ENCODE measurements around the gene STAT4.

The STAT4 gene

DNA sequence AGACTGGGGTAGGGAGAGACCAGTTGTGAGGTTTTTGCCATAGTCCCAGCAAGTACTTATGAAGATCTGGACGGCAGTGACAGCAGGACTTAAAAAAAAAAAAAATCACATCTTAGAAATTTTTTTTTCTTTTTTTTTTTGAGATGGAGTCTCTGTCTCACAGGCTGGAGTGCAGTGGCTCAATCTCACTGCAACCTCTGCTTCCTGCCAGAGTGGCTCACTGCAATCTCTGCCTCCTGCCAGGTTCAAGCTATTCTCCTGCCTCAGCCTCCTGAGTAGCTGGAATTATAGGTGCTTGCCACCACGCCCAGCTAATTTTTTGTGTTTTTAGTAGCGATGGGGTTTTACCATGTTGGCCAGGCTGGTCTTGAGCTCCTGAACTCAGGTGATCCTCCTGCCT lies 22.4 kb upstream of the STAT4 start:
- DNase-seq (ENCODE audit: low spot score), result no peak

DNA sequence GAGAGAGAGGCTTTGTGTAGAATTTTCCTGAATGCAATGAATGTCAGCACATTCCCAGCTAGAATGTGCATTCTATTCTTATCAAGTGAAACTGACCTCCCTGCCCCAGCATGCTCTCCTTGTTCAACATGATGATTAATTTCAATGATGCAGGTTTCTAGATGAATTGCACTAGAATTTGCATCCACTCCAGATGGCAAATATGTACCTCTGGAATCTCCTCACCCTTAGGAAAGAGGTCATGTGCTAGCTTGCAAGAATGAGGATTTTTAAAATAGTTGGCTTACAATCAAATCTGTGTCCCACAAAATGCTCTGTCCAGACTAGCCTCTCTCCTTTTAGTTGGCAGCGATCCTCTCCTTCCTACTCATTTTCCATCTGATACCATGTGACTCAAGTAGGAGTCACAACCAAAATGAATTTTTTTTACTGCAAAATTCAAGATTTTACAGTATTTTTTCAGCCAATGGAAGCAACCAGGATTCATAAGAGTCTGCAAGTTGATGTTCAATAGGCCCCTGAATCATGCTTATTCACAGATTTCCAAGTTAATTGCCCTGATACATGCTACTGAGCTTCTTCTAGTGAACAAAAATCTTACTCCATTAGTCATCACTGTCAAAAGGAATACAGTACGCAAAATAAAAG lies 21.0 kb upstream of the STAT4 start:
- peak; percentile 70 for DNase-seq (ENCODE audit: low spot score)

DNA sequence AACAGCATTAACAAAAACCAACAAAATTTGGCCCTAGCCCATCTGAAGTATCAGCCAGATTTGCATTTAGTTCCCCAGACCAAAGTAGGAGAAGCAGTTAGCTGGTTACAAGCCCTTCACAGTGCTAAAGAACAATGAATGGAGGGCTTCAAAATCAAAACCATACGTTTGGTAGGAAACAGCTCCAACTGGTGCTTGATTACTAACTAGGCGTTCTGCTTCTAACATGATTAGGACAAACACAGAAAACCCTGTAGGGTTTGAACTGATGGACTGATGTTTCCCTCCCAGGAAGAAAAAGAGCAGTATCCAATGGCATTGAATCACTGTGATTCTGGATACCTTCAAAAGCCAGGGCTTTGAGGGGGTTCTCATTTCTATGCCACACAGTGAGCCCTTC lies 20.5 kb upstream of the STAT4 start:
- no peak for DNase-seq (ENCODE audit: low spot score)

DNA sequence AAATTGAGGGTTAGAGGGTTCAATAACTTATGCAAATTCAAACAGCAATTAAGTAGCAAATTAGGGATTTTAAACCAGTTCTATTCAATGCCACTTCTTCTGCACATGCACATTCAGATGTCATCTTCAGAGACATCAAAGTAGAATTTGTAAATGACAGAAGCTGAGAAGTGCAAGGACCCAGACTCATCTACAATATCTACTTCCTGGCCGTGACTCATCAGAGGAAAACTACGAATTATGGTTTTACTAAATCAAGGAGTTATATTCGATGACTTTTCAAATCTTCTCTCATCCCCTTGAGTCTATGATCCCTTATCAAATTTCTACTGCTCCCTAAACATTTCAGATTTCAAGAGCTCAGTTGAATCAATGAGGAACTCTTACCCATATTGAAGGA lies 20.0 kb upstream of the STAT4 start:
- DNase-seq (ENCODE audit: low spot score), result no peak

DNA sequence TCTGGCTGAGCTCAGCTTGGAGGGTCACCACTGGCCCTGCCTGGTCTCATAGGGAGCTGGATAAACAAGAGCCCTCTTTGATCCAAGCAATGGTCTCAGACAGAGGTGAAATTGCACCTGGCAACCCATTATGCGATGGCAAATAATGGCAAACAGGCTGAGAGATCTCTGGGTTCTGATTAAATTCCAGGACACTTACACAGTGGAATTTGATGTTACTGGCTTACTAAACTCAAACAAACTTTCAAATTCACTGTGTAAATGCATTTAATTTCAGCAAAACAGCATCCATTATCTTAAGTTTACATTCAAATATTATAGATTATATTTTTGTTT lies 19.5 kb upstream of the STAT4 start:
- no peak for DNase-seq (ENCODE audit: low spot score)

DNA sequence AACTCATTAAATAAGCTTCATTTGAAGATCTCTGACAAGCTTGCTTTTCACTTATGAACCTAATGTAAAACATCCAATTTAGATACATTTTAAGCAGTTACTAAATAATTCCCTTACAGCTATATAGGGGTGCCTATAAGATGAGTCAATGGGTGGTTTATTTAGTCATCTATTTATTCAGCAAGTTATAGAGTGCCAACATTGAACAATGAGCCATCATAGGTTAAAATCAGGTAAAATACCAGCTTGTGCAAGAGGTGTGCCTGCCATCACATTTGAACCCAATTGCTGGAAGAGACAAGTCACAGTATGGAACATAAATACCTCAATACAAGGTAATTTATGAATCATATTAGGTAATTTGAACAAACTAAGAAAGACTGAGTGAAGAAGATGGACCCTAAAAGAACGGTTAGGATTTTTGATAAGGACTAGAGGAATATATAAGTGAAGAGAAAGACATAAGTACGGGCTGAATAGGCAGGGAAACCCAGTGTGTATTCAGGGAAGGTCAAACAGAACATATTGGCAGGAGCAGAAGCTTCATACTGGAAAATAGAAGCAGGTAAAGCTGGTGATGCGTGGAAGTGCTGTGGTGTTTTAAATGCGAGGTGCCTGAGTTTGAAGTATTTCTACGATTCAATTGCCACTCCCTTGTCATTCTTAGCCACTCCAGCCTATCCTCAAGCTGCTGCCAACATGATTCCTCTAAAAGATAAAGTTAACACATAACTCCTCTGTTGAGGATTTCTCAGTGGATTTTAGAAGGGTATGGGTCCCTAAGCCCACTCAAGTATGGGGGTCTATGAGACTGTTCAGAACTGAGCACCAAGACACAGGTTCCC lies 18.9 kb upstream of the STAT4 start:
- DNase-seq (ENCODE audit: low spot score), result no peak

DNA sequence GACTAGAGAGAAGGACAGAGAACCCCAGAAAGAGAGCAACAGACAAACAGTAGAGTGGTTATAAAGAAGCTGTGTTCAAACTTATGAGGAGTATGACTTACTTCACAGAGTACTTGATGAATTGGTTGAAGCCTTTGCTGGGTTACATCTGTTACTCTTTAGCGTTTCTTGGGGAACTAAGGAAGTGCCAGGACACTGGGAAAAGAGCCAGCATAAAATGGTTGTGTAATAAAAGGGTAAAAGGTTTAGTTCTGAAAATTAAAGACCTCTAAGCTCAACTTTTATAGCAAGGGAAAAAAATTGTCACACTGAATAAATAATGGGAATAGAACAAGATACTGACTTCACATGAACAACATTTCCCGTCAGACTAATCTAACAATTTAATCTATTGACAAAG lies 17.0 kb upstream of the STAT4 start:
- DNase-seq (ENCODE audit: low spot score), result peak; percentile 53

DNA sequence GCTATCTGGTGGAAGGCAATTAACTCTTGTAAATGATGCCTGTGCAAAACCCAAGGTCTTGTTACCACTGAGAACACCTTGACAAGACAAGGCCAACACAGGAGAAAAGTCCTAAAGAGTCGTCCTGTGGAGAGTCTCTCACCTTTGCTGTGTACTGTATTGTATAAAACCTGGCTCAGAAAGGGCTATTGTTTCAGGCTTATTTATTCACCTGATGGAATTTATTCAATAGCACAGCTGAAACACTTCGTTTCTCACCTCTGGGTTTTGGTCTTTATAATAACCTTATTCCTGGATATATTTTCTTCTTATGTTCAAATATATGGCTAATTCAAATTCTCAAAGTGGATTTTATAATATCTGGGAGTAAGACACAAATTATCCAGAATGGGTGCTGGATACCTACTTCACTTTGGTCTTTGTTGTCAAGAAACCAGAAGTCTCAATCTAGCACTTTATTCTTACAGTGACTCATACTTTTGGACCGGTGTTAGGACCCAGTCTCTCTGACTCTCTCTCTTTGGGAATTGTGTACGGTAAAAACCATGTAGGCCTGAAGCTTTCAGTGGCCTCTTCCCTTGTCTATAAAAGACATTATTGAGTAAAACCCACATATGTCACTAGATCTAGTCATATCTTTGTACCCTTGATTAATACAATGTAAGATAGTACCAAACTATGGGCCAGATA lies 16.1 kb upstream of the STAT4 start:
- no peak for DNase-seq (ENCODE audit: low spot score)

DNA sequence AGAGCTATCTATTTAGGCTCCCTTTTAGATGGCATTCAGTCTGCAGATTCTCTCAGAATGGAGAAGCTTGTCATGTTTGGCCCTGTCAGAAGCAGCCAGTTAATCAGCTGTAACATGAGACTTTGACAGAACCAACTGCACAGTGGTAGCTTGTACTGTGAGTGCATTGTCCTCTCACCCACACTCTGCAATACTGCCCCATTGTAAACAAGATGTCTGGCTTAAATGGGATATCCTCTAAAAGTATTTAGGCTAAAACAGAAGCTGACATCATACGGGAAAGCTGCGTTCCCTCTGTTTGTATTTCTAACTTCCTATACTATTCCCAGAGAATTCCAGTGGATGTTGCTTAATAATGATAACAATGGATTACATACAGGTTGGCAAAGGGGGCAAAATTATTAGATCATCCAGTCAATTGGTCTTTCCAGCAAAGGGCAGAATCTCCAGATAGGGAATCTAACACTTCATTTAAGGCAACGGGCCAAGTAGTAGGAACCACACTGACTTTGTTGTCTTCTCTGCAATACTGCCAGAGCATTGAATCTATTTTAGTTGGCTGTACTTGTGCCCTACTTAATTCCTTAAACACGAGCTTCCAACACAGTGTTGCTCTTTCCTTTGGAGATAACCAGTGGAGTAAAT lies 15.4 kb upstream of the STAT4 start:
- DNase-seq (ENCODE audit: low spot score), result no peak

DNA sequence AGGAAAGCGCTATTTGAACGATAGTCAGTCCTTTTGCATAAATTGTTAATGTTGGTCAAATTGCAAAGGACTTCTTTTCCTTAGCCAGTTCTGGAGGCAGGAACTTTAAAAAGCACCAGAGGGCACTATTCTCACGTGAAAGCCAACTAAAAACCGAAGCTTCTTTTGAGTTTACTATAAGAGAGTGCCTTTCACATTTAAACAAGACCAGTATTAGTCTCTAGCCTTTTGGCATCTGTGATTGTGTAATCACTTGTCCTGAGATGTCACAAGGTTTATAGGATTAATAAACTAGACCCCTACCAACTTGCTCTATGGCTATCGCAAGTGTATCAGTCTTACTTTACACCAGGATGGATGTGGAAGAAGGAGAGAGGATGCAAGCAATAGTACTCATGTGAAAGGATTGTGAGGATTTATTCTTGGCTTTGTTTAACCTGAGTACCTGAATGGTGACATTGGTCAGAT lies 14.4 kb upstream of the STAT4 start:
- DNase-seq (ENCODE audit: low spot score), result peak; percentile 60

DNA sequence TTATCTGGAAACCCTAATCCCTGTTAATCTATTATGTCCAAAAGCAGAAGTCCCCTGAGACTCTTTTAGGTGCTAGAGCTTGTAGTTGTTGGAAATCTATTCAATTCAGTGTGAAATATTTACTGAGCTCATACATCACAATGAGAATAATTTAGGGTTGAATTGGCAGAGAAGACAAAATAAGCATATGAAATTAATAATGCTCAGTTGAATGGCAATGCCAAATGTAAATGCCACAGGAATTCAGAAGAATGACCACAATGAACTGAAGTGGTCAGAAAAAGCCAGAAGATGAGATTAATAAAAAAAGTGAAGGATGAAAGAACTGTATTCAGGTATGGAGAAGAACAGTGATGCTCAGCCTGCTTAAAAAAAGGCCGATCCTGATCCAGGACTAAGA lies 8.0 kb upstream of the STAT4 start:
- DNase-seq (ENCODE audit: low spot score), result no peak

DNA sequence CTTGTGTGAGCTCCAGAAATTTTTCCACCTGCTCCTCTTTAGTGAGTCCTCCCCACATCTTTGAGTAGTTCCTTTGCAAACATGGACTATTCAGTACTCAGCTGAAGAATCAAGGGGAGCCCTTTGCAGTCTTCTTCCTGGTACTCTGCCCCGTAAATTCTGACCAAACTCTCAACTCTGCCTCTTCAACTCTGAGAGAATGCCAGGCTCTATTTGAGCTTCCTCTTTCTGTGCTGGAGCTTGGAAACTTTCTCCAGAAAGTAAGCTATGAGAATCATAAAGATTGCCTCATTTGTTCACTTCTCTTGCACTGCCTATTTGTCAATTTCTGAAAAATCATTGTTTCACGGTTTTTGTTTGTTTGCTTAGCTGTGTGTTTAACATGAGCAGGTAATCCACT lies 7.4 kb upstream of the STAT4 start:
- no peak for DNase-seq (ENCODE audit: low spot score)

DNA sequence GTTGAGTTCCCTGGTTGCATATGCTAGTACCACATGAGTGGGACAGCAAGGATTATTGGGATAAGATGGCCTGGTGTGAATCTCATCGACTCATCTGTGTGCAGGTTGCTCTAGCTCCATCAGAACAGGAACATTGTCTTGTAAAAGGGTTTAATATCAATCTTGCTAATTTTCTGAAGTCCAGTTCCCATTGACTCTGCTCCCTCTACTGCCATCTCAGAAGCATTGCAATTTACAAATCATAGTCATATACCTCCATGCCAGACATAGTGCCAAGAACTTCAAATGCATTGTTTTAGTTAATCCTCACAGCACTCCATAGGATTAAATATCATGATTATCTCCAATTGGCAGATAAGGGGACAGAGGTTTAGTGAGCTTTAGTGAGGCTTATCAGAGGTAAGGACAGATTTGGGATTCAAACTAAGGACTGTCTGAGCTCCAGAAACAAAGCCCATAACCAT lies 4.8 kb upstream of the STAT4 start:
- DNase-seq (ENCODE audit: low spot score), result peak; percentile 59

DNA sequence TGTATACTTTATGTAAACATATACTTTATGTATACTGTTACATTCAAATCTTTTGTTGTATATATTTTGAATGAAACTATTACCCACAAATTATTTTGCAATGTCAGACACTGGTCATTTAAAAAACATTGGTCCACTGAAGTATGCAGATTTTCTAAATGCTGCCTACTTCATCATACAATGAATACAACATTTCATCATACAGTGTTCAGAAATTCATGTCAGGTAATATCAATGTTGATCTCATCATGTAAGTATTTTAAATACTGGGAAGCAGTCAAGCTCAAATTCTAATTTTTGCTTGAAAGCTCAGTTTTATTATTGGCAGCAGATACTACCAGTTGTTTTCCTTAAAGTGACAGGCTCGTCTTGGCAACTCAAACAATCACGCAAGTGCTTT lies 2.9 kb upstream of the STAT4 start:
- DNase-seq (ENCODE audit: low spot score), result no peak

DNA sequence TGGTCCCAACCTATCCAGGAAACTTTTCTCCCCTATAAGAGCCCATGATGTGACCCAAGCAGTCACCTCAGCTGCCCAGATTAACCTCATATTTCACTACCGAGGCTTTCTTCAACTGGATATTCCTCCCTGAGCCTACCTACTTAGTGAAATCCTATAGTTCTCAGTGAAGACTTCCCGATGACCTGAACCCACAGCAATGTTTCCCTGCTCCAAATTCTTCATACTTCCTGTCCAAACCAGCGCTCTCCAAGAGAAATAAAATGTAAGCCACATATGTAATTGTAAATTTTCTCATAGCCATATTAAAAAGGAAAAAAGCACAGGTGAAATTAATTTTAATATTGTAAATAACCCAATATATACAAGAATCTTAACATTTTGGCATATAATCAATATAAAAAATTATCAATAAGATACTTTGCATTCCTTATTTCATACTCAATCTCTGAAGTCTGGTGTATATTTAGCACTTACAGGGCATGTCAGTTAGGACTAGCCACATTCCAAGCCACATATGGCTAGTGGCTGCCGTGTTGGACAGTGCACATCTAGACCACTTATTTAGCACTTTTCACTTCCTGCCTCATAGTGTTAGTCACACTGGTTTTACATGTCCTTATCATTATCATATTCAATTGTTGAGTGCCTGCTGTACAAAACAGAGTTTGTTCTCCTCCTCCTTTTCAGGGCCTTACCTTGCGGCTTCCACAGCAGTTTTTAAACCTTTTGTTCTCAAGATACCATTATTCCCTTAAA lies 1.9 kb upstream of the STAT4 start:
- peak; percentile 28 for DNase-seq (ENCODE audit: low spot score)

DNA sequence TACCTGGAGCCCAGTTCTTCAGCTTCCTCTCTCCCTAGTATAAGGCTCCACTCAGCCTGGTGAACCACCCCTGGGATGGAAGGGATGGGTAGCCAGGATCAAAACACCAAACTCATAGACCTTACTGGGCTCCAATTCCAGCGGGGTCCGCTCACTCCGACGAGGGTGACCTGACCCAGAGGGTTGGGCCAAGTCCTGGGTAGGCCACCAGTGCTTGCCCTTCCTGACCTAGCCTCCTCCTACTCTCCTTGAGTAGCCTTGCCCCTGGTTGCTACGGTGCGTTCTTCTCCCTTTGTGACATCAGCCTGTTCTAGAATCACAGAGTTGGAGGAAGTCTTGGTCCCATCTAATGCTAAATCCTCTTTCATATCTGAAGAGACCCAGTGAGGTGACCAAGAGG lies 537 bp upstream of the STAT4 start:
- no peak for DNase-seq (ENCODE audit: low spot score)

DNA sequence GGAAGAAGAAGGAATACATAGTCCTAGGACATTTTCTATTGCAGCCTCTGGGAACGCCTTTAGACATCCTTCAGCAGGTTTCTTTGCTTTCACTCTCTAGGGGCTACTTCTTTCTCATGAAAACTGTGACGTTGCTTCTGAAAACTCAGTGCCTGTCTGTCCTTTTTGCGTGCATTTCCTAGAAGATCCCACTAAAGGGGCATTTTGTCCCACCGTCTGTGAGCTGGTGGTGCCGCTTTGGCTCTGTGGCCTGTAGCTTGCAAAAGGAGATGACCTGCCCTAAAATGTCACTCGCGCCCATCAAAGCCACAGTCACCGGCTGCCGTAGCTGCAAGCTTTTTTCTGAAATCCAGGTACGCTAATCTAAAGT lies 579 bp downstream of the STAT4 start:
- DNase-seq (ENCODE audit: low spot score), result no peak

DNA sequence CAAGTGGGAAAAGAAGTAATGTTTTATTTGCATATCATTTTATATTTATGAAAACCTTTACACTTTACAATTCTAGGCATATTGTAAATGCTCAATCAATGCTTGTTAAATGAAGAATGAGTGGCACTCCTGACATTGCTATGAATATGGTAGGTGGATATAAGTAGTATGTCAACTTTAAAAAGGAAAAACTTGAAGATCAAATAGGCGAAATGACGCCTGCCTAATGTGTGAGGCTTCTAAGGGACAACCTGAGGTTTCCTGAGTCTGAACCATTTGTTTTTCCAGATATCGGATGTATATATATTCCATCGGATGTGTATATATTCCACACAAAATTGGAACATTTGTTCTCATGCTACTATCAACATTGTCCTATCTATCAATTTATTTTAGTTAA lies 1.4 kb downstream of the STAT4 start:
- no peak for DNase-seq (ENCODE audit: low spot score)

DNA sequence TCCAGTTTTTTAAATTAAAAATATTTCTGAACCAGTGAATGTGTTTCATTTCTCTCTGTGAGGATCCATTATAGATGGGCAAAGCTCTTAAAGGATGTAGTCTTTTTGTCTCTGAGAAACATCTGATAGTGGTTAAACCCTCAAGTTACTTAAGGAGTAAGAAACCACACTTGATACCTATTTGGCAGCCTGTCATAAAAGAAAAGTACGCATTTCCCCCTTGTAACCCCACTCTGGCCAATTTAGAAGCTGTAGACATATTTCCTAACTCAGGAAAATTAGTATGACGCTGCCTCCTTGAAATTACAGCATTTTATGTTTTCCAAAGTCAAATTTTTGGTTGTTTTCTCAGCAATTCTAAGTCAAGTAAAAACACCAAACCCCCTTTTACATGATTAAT lies 2.0 kb downstream of the STAT4 start:
- DNase-seq (ENCODE audit: low spot score), result no peak

DNA sequence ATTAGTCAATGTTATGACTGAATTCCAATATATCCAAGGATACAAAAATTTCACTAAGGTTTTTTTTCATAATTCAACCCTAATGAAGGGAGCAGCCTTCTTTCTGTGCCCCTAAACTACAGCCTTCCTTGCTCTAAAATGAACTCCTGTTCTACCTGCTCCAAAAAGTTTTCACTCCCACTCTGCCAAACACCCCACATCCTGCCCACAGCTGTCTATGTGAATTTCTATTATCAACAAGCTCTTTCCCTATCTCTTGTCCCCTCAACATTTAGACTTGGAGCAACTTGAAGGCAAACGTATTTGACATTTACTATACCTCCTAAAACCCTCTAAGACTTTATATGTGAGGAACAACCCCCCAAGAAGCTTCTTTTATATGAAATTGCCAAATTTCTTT lies 2.5 kb downstream of the STAT4 start:
- DNase-seq (ENCODE audit: low spot score), result no peak

DNA sequence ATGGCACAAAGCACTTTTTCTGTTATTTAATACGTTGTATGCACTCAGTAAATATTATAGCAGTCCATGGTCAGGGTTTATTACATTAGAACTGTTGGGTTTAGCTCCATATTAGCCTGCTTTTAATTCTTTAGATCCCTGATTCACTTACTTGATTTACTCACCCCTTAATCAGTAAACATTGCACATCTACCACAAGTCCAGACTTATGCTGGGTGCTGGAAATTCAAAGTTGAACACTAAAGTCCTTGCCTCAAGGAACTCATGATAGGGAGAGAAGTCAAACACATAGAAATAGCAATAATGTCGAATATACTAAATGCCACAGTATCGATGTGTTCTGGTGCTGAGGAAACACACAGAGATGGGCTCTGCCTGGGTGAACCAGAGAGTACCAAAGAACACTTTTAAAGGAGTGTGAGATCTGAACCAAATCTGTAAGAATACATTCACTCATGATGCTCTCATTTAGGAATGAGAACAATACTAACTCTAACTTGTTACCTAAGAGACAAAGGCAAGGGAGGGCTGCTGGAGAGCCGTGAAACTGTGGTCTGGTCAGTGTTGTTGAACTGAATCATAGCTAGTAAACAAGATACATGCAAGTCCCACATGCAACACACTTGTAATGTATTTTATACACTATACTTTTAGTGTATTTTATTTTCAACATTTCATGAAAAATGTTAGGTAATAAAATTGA lies 4.9 kb downstream of the STAT4 start:
- DNase-seq (ENCODE audit: low spot score), result no peak
